ENCODE results near the gene FHIP1A.

FHIP1A gene

GRCh38 chr4:151418385-151418784, 9.4 kb downstream of the FHIP1A start:
- no peak for DNase-seq

DNA sequence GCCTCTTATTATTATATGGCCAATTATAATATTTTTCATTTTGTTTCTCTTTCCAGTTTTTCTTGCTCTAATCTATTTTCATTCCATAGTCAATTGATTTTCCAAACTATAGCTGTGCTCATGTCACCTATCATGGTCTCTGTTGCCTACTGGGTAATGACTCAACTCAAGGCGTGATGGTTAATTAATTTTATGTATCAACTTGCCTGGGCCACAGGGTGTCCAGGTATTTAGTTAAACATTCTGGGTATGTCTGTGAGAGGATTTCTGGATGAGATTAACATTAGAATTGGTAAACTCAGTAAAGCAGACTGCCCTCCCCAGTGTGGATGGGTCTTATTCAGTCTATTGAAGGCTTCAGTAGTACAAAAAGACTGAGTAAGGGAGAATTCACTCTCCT, 9.9 kb downstream of the FHIP1A start:
- no peak for DNase-seq

- DNase-seq, result no peak
These were observed 11.4 kb downstream of the FHIP1A start for GRCh38 chr4:151420250-151420807.

GRCh38 chr4:151422854-151423253, 13.9 kb downstream of the FHIP1A start:
- DNase-seq, result no peak

- DNase-seq, result no peak
These were observed 17.5 kb downstream of the FHIP1A start for GRCh38 chr4:151426513-151426912.

GRCh38 chr4:151427266-151427665, 18.3 kb downstream of the FHIP1A start:
- DNase-seq, result no peak

DNA sequence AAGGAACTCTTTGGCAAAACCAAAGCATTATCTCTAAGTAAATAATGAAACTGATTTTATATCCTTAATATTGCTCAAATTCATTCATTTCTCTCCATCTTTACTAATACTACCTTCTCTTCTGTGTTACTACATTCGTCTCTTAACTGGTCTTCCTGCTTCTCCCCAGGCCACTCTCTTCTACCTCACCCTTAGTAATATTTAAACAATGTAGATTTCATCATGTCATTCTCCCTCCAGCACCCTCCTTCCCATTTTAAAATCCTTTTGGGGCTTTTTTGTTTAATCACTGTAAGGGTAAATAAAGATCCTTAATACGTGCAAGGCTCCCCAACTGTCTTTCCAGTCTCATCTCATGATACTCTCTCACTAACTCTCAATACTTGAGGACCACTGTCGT, 19.4 kb downstream of the FHIP1A start:
- DNase-seq, result no peak

GRCh38 chr4:151429957-151430570, 21.1 kb downstream of the FHIP1A start:
- no peak for DNase-seq

DNA sequence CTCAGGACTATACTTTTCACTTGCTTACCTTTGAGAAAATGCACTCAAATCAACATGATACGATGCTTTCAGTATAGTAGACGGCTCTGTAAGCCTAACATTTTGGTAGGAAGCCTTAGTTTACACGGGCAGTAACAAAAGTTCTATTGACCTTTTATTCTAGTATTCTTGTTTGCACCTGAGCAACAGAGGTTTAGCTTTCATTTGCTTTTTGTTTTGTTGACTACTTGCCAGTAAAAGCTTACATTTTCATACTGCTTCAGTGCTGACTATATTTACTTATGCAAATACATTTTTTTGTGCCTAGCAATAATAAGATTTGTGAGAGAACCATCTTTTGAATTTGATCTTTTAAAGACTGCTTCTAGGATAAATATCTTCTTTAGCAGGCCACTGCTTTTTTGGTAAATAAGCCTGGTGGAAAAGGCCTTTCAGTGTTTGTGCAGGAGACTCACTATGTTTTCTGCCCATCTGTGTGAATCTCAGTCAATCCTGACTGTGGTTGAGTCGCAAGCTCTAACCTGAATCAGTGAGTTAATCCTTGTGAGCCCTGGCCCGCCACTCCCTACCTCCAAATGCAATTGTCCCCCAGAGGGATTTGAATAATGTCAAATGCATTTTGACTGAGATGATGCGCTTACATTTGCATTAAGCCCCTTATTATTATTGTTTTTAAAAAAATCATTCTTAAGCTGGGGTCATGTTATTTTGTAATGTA, 21.9 kb downstream of the FHIP1A start:
- DNase-seq, result no peak

- no peak for DNase-seq
These were observed 22.8 kb downstream of the FHIP1A start for GRCh38 chr4:151431728-151432127.

GRCh38 chr4:151432654-151433053, 23.7 kb downstream of the FHIP1A start:
- DNase-seq, result no peak

DNA sequence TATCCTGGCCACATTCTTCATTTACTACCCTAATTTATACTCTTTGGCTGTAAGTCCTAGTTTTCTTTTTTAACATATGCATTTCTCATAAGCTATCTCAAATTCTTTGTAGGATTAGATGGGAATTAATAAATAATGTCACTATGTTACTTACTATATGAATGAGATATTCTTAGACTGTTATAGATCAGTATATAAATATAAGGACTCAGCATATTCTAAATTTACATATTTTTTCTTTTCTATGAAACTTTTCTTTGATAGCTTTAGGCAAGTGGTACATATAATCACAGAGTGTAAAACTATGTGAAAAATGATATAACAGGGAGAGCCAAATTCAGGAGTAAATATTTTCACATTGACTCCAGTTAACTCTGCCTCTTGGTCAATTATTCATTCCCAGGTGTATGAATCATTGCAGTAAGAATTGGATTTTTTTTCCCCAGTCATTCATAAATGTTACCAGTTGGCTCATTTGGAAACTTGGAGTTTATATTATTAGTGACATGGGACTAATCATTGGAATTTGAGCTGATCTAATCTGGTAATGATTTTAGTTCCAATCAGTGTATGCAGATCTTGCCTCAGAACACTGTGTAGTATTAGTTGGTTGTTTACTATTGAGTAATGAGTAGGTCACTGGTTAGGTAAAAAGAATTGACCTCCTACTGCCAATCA, 25.3 kb downstream of the FHIP1A start:
- no peak for DNase-seq

GRCh38 chr4:151436093-151436518, 27.1 kb downstream of the FHIP1A start:
- DNase-seq, result no peak

DNA sequence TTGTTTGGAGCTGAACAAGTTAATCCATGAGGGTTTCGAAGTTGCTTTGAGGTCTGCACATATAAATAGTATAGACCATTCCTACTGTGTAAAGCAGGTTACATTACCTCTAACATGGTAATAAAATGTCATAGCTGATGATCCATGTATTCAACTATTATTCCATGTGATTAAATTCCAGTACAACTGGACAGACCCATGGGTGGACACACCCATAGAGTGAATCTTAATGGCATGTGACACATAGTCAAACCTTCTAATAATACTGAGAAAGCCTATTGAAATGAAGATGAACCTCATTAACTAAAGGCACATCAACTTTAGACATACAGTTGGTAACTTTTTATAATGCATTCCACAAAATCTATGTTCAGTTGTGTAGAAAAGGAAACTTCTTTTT, 28.5 kb downstream of the FHIP1A start:
- no peak for DNase-seq

- no peak for DNase-seq
These were observed 29.2 kb downstream of the FHIP1A start for GRCh38 chr4:151438154-151438553.

DNA sequence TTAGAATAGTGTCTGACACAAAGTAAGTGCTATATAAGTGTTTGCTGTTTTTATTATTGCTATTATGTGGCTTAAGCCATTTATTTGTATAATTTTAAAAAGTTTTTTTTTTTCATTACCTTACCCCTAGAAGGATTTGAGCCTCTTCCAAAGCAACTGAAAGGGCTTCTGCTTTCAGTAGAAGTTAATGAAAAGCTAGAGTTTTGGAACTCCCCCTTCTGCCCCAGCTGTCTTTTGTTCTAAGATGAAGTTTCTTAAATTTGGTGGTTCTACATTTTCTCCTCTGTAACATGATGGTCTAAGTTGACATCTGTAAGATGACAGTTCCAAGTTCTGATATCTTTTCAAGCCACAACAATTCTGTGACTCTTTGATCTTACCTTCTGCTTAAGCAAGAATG, 30.3 kb downstream of the FHIP1A start:
- DNase-seq, result no peak

- DNase-seq, result no peak
These were observed 33.0 kb downstream of the FHIP1A start for GRCh38 chr4:151442002-151442401.

- no peak for DNase-seq
These were observed 34.3 kb downstream of the FHIP1A start for GRCh38 chr4:151443247-151443646.

GRCh38 chr4:151443752-151444151, 34.8 kb downstream of the FHIP1A start:
- no peak for DNase-seq

GRCh38 chr4:151446208-151446607, 37.2 kb downstream of the FHIP1A start:
- no peak for DNase-seq

GRCh38 chr4:151454513-151454912, 45.5 kb downstream of the FHIP1A start:
- no peak for DNase-seq

- DNase-seq, result no peak
These were observed 46.2 kb downstream of the FHIP1A start for GRCh38 chr4:151455212-151455611.

DNA sequence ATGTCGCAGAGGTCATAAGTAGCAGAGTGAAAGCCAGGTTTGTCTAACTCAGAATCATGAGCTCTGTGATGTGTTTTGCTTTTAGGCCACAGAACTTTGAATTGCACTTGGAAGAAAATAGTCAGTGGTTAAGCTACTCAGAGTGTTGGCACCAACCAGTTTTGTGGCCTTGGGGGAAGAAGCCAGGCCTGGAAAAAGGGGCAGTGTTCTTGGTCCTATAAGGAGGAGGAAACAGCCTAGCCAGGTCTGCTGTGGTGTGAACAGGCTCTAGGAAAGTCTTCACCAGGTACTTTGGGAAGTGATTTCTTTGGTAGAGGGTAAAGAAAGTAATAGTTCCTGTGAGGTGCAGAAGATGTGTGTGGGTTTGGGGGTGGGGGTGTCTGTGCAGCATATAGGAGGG, 49.2 kb downstream of the FHIP1A start:
- DNase-seq, result no peak

Data from CD4-positive, alpha-beta T cell treated with Interleukin-21 for 1 hour (primary cell).